ENCODE measurements around the gene NFS1.

GRCh38 chr20:35721621-35722020 lies 22.5 kb upstream of the NFS1 start:
- TF ChIP-seq POLR2A (IDR thresholded peaks at IDR 0.05; ENCODE audit: low read depth, low read length) (peak; percentile 61), TAF1 (IDR thresholded peaks at IDR 0.05; ENCODE audit: low read depth, low read length) (no peak), POLR2AphosphoS5 (IDR thresholded peaks at IDR 0.05; ENCODE audit: low read depth, low read length) (no peak; the same call in 1 of the 2 replicates), SPI1 (IDR thresholded peaks at IDR 0.05; ENCODE audit: low read depth, low read length) (0 out of 2 replicates have a peak, but pooled peaks have one; percentile 11)
